ENCODE results near the gene SP140. TPM values are rescaled to one million over a fixed set of nuclear protein-coding genes. Genes with fewer than 3 reads are reported as not detected.

The SP140 gene
- total and polyA plus RNA-seq, 2 of the 8 experiments (the other 6 are each of a cell fraction or from before 2014, with no cell fraction given) = 0.23 to 1.3 TPM

GRCh38 chr2:230362030-230362691 lies 136.6 kb downstream of the SP140 start:
- no peaks in the 10 kb centered on the region for H3K79me2 ChIP-seq (ENCODE audit: control insufficient read depth in 1 of 2, insufficient read depth in 2 of 2, low read length in 2 of 2)
- ChIA-PET CTCF (ENCODE audit: partially characterized antibody) (interaction anchor here (1.4 kb wide), 1 partner anchor 30 kb away, joined by 3 read pairs; no protein-coding TSS in a partner anchor), POLR2A (ENCODE audit: partially characterized antibody) (no interaction called here)
- no peak overlapping the region for H3K18ac ChIP-seq (ENCODE audit: extremely low read depth, low read length)
- DNase-seq (ENCODE audit: low read depth in 1 of 2, low spot score in 2 of 2) (no peak), FAIRE-seq (no peak)
- no peaks in the 10 kb centered on the region for H3K23me2 ChIP-seq (ENCODE audit: low read depth, low read length)
- H4K5ac ChIP-seq (ENCODE audit: insufficient read length, low read depth, low read length) = no peak overlapping the region
- 86% methylated on average over 1 of the region's 1 CpG; no CpG with 5 or more reads in 1 of the 2 experiments for WGBS, 2 experiments (ENCODE audit: extremely low coverage in 1 of 2, insufficient coverage in 1 of 2, insufficient read length in 1 of 2, insufficient replicate concordance in 2 of 2, low coverage in 1 of 2, low lambda C conversion rate in 2 of 2, missing lambda C conversion rate in 1 of 2)
- TF ChIP-seq CREB1 (IDR thresholded peaks at IDR 0.05) (no peak), YY1 (IDR thresholded peaks at IDR 0.05; ENCODE audit: low read depth, low read length) (no peak), JUND (IDR thresholded peaks at IDR 0.05; ENCODE audit: low read length) (no peak), GABPA (IDR thresholded peaks at IDR 0.05; ENCODE audit: borderline replicate concordance, insufficient read depth, low read length) (no peak), RBBP5 (IDR thresholded peaks at IDR 0.05; ENCODE audit: borderline replicate concordance, low read depth, low read length) (no peak)
- no peak overlapping the region for H2AK5ac ChIP-seq (ENCODE audit: low read depth, low read length)
- no peak overlapping the region for H3K27ac ChIP-seq (ENCODE audit: low read depth, low read length)
- H3K4me2 ChIP-seq (ENCODE audit: insufficient read depth in 1 of 2, low read depth in 2 of 2, low read length in 2 of 2) = no peak overlapping the region
- H3K4me3 ChIP-seq (ENCODE audit: extremely low read depth in 1 of 4, insufficient read depth in 2 of 4, low read depth in 3 of 4, low read length in 4 of 4) = no peak overlapping the region
- H4K20me1 ChIP-seq (replicated peaks in 1 of 2; ENCODE audit: control insufficient read depth in 1 of 2, insufficient read depth in 2 of 2, low read length in 2 of 2) = no peaks in the 10 kb centered on the region
- H3K4ac ChIP-seq (replicated peaks; ENCODE audit: insufficient read length, low read depth, low read length) = no peak overlapping the region
- H3K79me1 ChIP-seq (ENCODE audit: low read depth, low read length) = no peaks in the 10 kb centered on the region
- no peak overlapping the region for H2BK20ac ChIP-seq (ENCODE audit: low read length)
- peaks cover 0 to 6% of the 10 kb centered on the region in 2 experiments; a peak in 1 of 4 replicates for H3K9me3 ChIP-seq (ENCODE audit: insufficient read depth in 2 of 2, low read depth in 1 of 2, low read length in 1 of 2)
- no peak overlapping the region for H3K23ac ChIP-seq (ENCODE audit: insufficient read length)
- no peak overlapping the region for H4K8ac ChIP-seq (ENCODE audit: extremely low read depth, insufficient read depth, low read length)
- H3K27me3 ChIP-seq (replicated peaks in 1 of 4; ENCODE audit: control insufficient read depth in 3 of 4, extremely low read depth in 1 of 4, insufficient read depth in 3 of 4, low read length in 3 of 4) = no peaks in the 10 kb centered on the region
- no peak overlapping the region for H2BK120ac ChIP-seq (replicated peaks; ENCODE audit: low read depth, low read length)
- no peak overlapping the region for H3K9ac ChIP-seq (replicated peaks in 1 of 4; ENCODE audit: extremely low read depth in 1 of 4, low read depth in 3 of 4, low read length in 3 of 4)
- no peak overlapping the region for H2BK5ac ChIP-seq (ENCODE audit: low read depth, low read length)
- H2AFZ ChIP-seq (ENCODE audit: low read length) = no peak overlapping the region
- no peak overlapping the region for H2BK15ac ChIP-seq (ENCODE audit: low read length)
- H2BK12ac ChIP-seq (ENCODE audit: low read depth, low read length) = no peak overlapping the region
- H3K36me3 ChIP-seq (ENCODE audit: control insufficient read depth in 2 of 4, insufficient read depth in 4 of 4, low read length in 3 of 4) = no peaks in the 10 kb centered on the region
- no peak overlapping the region for H3K56ac ChIP-seq (replicated peaks; ENCODE audit: insufficient read length, low read depth, low read length)
- H3K14ac ChIP-seq (ENCODE audit: insufficient read length) = no peak overlapping the region
- no peak overlapping the region for H4K91ac ChIP-seq (replicated peaks; ENCODE audit: insufficient read length, low read length)
- H3K4me1 ChIP-seq (replicated peaks in 1 of 4; ENCODE audit: control insufficient read depth in 3 of 4, insufficient read depth in 4 of 4, low read length in 3 of 4) = no peaks in the 10 kb centered on the region
